AG08396 (cell line): ENCODE data around the gene CCR8.
"Not testable (repeated sequence)": the region's sequence is repeated elsewhere in the genome, so short reads cannot be mapped to it uniquely, and the experiment has no call there.

Source experiments
- DNase-seq: peaks from one replicate; pipeline ENCODE4 v3.0.0; 2012; ENCODE audit warnings: low spot score, mixed read lengths

CCR8 gene

GRCh38 chr3:39315420-39315819, 14.1 kb upstream of the CCR8 start:
- DNase-seq = no peak

GRCh38 chr3:39317571-39318169, 11.8 kb upstream of the CCR8 start:
- no peak for DNase-seq

DNA sequence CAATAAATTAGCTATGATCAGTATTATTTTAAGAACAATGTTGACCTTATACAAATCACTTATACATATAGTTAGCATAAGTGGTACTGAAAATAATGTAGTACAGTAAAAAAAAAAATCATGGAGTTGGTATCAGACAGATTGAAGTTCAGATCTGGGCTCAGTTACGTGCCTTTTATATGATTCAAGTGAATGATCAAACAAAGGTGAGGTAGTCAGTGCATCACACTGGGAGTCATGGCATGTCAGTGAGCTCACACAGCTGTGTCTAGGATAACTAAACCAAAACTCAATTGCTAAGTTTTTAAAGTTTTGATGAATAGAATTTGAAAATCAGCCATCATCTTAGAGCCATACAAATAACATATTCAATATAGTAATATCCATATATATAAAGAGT, 11.2 kb upstream of the CCR8 start:
- no peak for DNase-seq

DNA sequence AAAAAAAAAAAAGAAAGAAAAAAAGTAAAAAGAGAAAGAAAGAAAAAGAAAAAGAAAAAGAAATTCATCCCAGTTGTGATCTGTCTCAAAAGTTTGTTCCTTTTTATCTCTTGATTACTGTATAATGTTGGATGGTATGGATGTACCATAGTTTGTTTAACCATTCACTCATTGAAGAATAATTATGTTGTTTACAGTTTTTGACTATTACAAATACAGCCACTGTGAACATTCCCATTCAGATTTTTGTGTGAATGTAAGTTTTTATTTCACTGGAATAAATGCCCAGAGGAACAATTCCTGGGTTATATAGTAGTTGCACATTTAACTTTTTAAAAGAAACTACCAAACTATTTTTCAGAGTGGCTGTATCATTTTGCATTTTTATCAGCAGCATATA, 10.3 kb upstream of the CCR8 start:
- no peak for DNase-seq

DNA sequence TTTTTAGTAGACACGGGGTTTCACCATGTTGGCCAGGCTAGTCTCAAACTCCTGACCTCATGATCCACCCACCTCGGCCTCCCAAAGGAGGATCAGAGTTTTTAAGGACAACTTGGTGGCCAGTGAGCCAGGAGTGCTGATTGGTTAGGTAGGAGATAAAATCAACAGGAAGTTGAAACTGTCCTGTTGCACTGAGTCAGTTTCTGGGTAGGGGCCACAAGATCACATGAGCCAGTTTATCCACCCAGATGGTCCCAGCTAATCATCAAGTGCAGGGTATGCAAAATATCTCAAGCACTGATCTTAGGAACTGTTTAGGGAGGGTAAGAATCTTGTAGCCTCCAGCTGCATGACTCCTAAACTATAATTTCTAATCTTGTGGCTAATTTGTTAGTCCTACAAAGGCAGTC, 7.9 kb upstream of the CCR8 start:
- DNase-seq = not testable (repeated sequence)

GRCh38 chr3:39322209-39322715, 7.2 kb upstream of the CCR8 start:
- DNase-seq = not testable (repeated sequence)

GRCh38 chr3:39322936-39323335, 6.6 kb upstream of the CCR8 start:
- no peak for DNase-seq

DNA sequence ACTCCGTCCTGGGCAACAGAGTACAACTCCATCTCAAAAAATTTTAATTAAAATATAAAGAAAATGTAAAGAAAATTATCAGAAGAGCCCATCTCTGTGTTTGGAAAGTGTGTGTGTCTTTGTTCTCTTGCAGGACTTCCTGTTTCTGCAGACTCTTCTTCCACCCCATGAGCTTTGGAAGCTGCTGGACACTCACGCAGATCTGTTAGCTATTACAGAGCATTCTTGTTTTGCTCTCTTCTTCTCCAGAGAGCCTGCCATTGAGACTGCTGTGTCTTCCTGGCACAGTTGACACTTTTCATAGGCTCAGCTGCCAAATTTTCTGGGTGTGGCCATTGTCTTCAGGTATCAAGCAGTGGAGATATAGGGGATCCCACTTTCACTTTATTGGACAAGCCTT, 6.0 kb upstream of the CCR8 start:
- no peak for DNase-seq

DNA sequence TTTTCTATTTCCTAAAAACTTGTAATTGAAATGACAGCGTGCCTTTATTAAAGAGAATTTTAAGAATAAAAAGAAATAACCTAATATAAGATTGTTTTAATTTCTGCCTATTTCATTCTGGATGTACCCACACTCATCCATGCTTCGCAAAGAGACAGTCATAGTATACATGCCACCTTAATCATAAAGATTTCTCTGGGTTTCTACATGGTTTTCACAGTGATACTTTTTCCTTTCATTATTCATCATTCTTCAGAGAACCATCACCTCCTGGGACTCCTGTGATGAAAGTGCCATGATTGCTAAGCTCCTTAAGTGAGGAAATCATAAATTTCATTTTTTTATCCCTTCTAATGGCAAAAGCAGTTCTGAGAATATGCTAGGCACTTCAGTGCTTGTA, 4.3 kb upstream of the CCR8 start:
- no peak for DNase-seq

DNA sequence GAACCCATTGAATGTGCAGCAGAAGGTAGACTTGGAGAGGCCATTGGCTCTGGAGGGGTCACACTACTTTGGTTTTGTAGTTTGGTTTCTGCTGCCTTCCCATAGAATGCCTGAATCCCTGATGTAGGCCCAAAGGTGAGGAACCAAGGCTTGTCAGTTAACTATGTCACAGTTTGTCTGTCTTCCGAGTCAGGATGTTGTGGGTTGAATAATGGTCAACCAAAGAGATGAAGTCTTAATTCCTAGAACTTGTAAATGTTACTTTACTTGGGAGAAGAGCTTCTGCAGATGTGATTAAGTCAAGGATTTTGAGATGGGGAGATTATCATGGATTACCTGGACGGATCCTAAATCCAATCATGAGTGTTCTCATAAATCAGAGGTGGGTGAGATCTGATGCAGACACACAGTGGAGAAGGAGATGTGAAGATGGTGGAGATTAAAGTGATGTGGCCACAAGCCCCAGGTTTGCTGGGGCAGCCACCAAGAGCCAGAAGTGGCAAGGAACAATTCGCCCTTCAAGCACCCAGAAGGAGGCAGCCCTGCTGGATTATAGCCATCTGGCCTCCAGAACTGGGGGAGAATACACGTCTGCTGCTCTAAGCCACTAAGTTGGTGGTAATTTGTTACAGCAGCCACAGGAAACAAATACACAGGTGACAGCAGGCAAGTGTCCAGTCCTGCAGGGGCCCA, 2.3 kb upstream of the CCR8 start:
- no peak for DNase-seq

GRCh38 chr3:39327746-39328349, 1.7 kb upstream of the CCR8 start:
- DNase-seq = no peak

- no peak for DNase-seq
Measured at GRCh38 chr3:39330824-39331223, 1.3 kb downstream of the CCR8 start.

DNA sequence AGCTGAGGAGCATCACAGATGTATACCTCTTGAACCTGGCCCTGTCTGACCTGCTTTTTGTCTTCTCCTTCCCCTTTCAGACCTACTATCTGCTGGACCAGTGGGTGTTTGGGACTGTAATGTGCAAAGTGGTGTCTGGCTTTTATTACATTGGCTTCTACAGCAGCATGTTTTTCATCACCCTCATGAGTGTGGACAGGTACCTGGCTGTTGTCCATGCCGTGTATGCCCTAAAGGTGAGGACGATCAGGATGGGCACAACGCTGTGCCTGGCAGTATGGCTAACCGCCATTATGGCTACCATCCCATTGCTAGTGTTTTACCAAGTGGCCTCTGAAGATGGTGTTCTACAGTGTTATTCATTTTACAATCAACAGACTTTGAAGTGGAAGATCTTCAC, 3.0 kb downstream of the CCR8 start:
- no peak for DNase-seq

- no peak for DNase-seq
Measured at GRCh38 chr3:39333607-39334006, 4.1 kb downstream of the CCR8 start.

- no peak for DNase-seq
Measured at GRCh38 chr3:39334205-39334604, 4.7 kb downstream of the CCR8 start.

GRCh38 chr3:39338201-39338600, 8.7 kb downstream of the CCR8 start:
- no peak for DNase-seq

- no peak for DNase-seq
Measured at GRCh38 chr3:39339086-39339485, 9.6 kb downstream of the CCR8 start.

DNA sequence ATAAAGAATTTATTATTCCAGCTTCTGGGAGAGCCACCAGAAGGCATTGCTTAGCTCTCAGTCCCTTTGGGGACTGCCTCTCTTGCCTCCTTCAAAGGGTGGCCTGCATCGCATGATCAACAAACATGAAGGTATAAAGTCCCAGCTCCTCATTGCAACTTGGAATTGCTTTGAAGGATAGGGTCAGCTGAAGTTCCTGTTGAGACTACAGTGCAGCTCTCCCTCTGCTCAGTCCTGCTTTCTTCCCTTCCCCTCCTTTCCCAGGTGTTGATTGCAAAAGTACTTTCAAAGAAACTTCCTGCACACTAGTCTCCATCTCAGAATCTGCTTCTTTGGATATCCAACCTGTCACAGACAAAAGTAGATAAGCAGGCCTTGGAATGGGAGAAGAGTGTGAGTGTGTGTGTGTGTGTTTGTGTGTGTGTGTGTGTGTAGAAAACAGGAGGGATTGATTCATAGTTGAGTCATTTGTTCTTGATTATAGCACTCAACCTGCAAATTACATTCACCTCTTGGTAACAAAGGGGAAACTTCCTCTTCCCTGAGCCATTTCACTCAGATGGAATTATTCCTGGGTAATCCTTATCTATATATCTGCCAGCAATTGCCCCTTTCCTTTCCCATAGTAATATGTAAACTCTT, 13.7 kb downstream of the CCR8 start:
- DNase-seq = no peak

DNA sequence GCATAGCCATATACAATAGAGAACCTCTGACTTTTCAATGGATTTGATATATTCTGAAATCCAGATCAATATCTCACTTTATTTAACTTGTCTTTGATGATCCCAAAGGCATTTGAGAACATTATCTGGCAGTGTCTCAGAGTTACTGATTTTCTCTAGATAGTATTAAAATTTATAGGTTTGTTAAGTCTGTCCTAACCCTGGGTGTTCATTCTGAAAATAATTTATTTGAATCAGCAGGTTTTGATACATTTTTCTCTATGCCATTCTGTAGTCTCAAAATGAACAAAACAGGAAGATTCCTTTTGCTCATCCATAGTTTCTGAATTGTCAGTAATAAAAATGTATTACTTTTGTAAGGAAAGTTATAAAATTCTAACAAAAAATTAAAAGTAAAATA, 14.3 kb downstream of the CCR8 start:
- no peak for DNase-seq

- no peak for DNase-seq
Measured at GRCh38 chr3:39344746-39345344, 15.3 kb downstream of the CCR8 start.

- no peak for DNase-seq
Measured at GRCh38 chr3:39346785-39347585, 17.5 kb downstream of the CCR8 start.

DNA sequence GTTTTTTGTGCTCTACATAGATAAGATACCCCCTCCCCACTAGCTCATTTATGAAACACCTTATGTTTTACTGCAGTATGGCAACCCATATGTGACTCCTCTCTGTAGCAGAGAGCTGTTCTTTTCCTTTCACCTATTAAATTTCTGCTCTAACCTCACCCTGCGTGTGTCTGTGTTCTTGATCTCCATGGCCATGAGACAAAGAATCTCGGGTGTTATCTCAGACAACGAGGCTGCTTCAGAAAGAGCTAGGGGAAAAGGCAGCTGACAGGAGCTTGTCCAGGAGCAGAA, 18.0 kb downstream of the CCR8 start:
- DNase-seq = no peak
